ENCODE measurements around the gene SPCS2.

- TF ChIP-seq, protein P1, sequence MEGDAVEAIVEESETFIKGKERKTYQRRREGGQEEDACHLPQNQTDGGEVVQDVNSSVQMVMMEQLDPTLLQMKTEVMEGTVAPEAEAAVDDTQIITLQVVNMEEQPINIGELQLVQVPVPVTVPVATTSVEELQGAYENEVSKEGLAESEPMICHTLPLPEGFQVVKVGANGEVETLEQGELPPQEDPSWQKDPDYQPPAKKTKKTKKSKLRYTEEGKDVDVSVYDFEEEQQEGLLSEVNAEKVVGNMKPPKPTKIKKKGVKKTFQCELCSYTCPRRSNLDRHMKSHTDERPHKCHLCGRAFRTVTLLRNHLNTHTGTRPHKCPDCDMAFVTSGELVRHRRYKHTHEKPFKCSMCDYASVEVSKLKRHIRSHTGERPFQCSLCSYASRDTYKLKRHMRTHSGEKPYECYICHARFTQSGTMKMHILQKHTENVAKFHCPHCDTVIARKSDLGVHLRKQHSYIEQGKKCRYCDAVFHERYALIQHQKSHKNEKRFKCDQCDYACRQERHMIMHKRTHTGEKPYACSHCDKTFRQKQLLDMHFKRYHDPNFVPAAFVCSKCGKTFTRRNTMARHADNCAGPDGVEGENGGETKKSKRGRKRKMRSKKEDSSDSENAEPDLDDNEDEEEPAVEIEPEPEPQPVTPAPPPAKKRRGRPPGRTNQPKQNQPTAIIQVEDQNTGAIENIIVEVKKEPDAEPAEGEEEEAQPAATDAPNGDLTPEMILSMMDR (conservative IDR thresholded peaks at IDR 0.05) = no peak
- no peak for TF ChIP-seq ZFX (IDR thresholded peaks at IDR 0.05)
Observed at GRCh38 chr11:74953451-74953850, 4.4 kb downstream of the SPCS2 start.
